Endothelial cell of umbilical vein (primary cell): ENCODE measurements around the gene CLCN6. TPM values are rescaled to one million over a fixed set of nuclear protein-coding genes. Genes with fewer than 3 reads are reported as not detected.

Experiments
- BruUV-seq: library from RNA; stranded (reverse); fragments of 400-500 nt; replicated peaks from 2 replicates; lab custom pipeline; 2021; lab: Mats Ljungman, UMichigan
- CTCF ChIA-PET: fragments of 300-600, 350-600 bp; sonication (Branson Sonifier 250); formaldehyde crosslinking; loops from one replicate; lab custom pipeline; 2021; ENCODE audit warnings: antibody characterized with exemption, inconsistent platforms; lab: Charles Lee
- POLR2A ChIA-PET: fragments of 300-600, 350-600 bp; sonication (Branson Sonifier 250); formaldehyde crosslinking; loops from one replicate; lab custom pipeline; 2021; ENCODE audit warnings: antibody characterized with exemption, inconsistent platforms; lab: Charles Lee
- DNase-seq: peaks from one replicate; pipeline ENCODE4 v3.0.0-alpha.2; 2011; ENCODE audit warnings: low read depth, low spot score
- FAIRE-seq: peaks from 2 replicates; lab custom pipeline; 2011; peaks lifted over from hg19 to GRCh38; lab: Jason Lieb, UNC
- H2AFZ ChIP-seq: 2 replicates; pipeline ENCODE4 v1.6.0; 2012; ENCODE audit warnings: low read depth, low read length, control low read depth, inconsistent platforms
- H3K27ac ChIP-seq: 2 replicates; pipeline ENCODE4 v1.5.1; 2011; ENCODE audit warnings: low read depth, mild to moderate bottlenecking, control low read depth, low read length, moderate library complexity; ENCODE audit not compliant: insufficient read depth
- H3K27me3 ChIP-seq, 2 experiments: 2 replicates each; pipeline versions ENCODE4 v1.6.0 to v1.6.1; 2011; ENCODE audit warnings: low read length in 2 of 2, mixed read lengths in 1 of 2; ENCODE audit not compliant: control insufficient read depth in 2 of 2, insufficient read depth in 2 of 2
- H3K36me3 ChIP-seq, 2 experiments: 2 replicates in 1 of 2; 3 replicates in 1 of 2; pipeline ENCODE4 v1.5.1; 2011; ENCODE audit warnings: low read length in 2 of 2, mild to moderate bottlenecking in 1 of 2, moderate library complexity in 1 of 2; ENCODE audit not compliant: control insufficient read depth in 2 of 2, insufficient read depth in 2 of 2; ENCODE audit errors: extremely low read depth in 1 of 2
- H3K4me1 ChIP-seq: 3 replicates; pipeline ENCODE4 v1.5.1; 2011; ENCODE audit warnings: mild to moderate bottlenecking, low read length; ENCODE audit not compliant: control insufficient read depth, insufficient read depth; ENCODE audit errors: extremely low read depth
- H3K4me2 ChIP-seq: 2 replicates; pipeline ENCODE4 v1.6.1; 2011; ENCODE audit warnings: low read length, control low read depth, mixed read lengths; ENCODE audit not compliant: insufficient read depth
- H3K4me3 ChIP-seq, 3 experiments: fragments of 200-600 bp in 1 of 3; sonication (generic), shearing (Covaris generic) in 1 of 3; replicated peaks in 1 of 3; 2 replicates each; pipeline ENCODE4 v1.5.1; 2011 to 2016; ENCODE audit warnings: control low read depth in 3 of 3, low read length in 3 of 3, mild to moderate bottlenecking in 2 of 3, inconsistent platforms in 1 of 3, low read depth in 1 of 3, moderate library complexity in 1 of 3; ENCODE audit not compliant: insufficient read depth in 1 of 3
- H3K79me2 ChIP-seq: 2 replicates; pipeline ENCODE4 v1.6.0; 2012; ENCODE audit warnings: low read length, inconsistent platforms; ENCODE audit not compliant: control insufficient read depth, insufficient read depth
- H3K9ac ChIP-seq: replicated peaks from 2 replicates; pipeline ENCODE3; 2011; ENCODE audit warnings: low read length, control low read depth; ENCODE audit not compliant: insufficient read depth; ENCODE audit errors: extremely low read depth
- H3K9me1 ChIP-seq: replicated peaks from 3 replicates; pipeline ENCODE4 v1.6.0; 2011; ENCODE audit warnings: mild to moderate bottlenecking, low read length; ENCODE audit not compliant: control insufficient read depth, insufficient read depth; ENCODE audit errors: extremely low read depth
- H3K9me3 ChIP-seq: replicated peaks from 2 replicates; pipeline ENCODE4 v1.5.1; 2012; ENCODE audit warnings: low read length, inconsistent platforms; ENCODE audit not compliant: control insufficient read depth, insufficient read depth
- H4K20me1 ChIP-seq: replicated peaks from 2 replicates; pipeline ENCODE3; 2011; ENCODE audit warnings: mild to moderate bottlenecking, low read length; ENCODE audit not compliant: control insufficient read depth, insufficient read depth; ENCODE audit errors: extremely low read depth
- CTCF ChIP-seq, 2 donors: IDR thresholded peaks; 1 replicate in 1 of 2; 2 replicates in 1 of 2; pipeline ENCODE4 v1.5.1; 2011; ENCODE audit warnings: low read length in 2 of 2, mild to moderate bottlenecking in 2 of 2, moderate library complexity in 2 of 2, control low read depth in 1 of 2, inconsistent platforms in 1 of 2, low read depth in 1 of 2; ENCODE audit not compliant: insufficient read depth in 1 of 2; ENCODE audit errors: extremely low read depth in 1 of 2
- FOS ChIP-seq: IDR thresholded peaks from 2 replicates; pipeline ENCODE4 v1.6.1; 2011; ENCODE audit warnings: mild to moderate bottlenecking, low read length, moderate library complexity, borderline replicate concordance; ENCODE audit not compliant: insufficient read depth
- POLR2A ChIP-seq: IDR thresholded peaks from 2 replicates; pipeline ENCODE4 v1.6.1; 2012; ENCODE audit warnings: low read depth, mild to moderate bottlenecking, control low read depth, low read length
- POLR2AphosphoS5 ChIP-seq: IDR thresholded peaks from 2 replicates; pipeline ENCODE4 v1.6.1; 2012; ENCODE audit warnings: low read depth, mild to moderate bottlenecking, control low read depth, low read length, moderate library complexity; ENCODE audit not compliant: insufficient read depth
- dilution Hi-C: fragments of 300-500 bp; cut with MboI; formaldehyde crosslinking; loops from one replicate; pipeline ENCODE4 v1.15.0; 2019; ENCODE audit warnings: low sequenced_read_pairs; ENCODE audit not compliant: extremely low pct_ligation_motif_present
- intact Hi-C: fragments of 100-400 bp; cut with micrococcal nuclease; formaldehyde crosslinking; loops from one replicate; pipeline ENCODE4 v1.10.0; 2022
- polyA plus RNA-seq, 4 experiments: library from polyadenylated mRNA; depleted of rRNA in 3 of 4; stranded (reverse) in 3 of 4; unstranded in 1 of 4; fragments of >200 nt; gene quantifications; 2 replicates each; pipeline versions ENCODE4 v1.2.1 to v1.2.3, GENCODE V29; 2011 to 2012; ENCODE audit warnings: missing spikeins in 1 of 4
- total RNA-seq: library from RNA; stranded (reverse); gene quantifications from 2 replicates; pipeline ENCODE4 v1.2.3, GENCODE V29; 2021

Gene CLCN6
- total and polyA plus RNA-seq, 2 donors (not counting 3 experiments of a cell fraction or from before 2014, with no cell fraction given): 20.4 to 41.2 TPM

DNA sequence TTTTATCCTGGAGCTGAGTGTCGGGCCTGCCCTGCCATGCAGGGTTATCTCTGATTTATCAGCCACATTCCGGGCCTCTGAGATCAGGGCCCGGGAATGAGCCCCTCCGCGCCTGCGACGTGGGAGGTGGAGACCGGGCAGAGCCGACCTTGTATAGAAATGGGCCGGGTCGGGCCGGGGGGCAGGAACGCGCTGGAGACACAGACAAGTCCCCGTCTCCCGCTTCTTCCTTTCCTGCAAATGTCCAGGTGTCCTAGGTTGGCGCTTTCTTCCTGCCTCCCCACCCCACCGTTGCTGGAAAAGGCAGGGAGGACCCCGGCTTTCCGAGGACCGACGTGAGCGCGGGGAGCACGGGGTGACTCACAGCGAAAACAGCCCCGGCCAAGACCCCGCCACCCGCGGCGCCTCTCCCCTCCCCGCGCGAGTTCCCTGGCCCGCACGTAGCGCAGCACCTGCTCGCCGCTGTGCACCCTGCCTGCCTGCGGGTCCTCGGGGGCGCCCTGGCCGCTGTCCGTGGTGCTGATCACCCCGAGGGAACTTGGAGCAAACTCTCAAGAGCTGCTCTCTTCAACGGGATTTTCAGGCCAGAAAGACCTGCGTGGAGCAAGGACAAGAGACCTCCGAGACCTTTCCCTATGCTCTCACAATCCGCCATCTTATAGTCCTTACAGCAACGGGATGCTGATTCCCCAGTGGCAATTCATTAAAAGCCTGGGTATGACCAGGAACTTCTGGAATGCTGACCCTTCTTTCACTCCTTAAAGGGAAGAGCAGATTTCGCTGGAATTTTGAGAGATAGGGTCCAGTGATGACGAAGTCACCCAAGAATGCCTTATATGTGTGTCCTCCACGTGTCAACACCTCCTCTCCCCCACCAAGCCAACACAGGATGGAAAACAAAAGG, 53.2 kb downstream of the CLCN6 start:
- DNase-seq (peak; percentile 61), FAIRE-seq (no peak)
- intact Hi-C loops: loop anchor here (1.0 kb wide), 1 partner anchor 14 kb away; no protein-coding TSS in a partner anchor
- Histone ChIP-seq H3K27me3 (peaks cover 18 to 20% of the 10 kb centered on the region in 2 experiments), H3K4me3 (no peak overlapping the region), H4K20me1 (no peaks in the 10 kb centered on the region), H3K9me1 (no peaks in the 10 kb centered on the region), H3K9me3 (no peaks in the 10 kb centered on the region), H3K79me2 (no peaks in the 10 kb centered on the region), H2AFZ (no peak overlapping the region), H3K9ac (no peak overlapping the region), H3K4me2 (no peak overlapping the region), H3K36me3 (no peaks in the 10 kb centered on the region), H3K4me1 (no peaks in the 10 kb centered on the region), H3K27ac (no peak overlapping the region)
- no TSS peak for BruUV-seq
- TF ChIP-seq CTCF (IDR thresholded peaks at IDR 0.05; ENCODE audit: extremely low read depth in 1 of 2, insufficient read depth in 1 of 2, low read depth in 1 of 2, low read length in 2 of 2): peak in 1 of 2 donors; percentile 55
- no peak for TF ChIP-seq FOS
- TF ChIP-seq POLR2A: no peak
- TF ChIP-seq POLR2AphosphoS5: no peak
- dilution Hi-C loops: no loop called here
- ChIA-PET CTCF (interaction anchor here (0.7 to 1.9 kb wide), 3 partner anchors 12 to 21 kb away, joined by 3 to 5 read pairs (median 4); partner anchors contain the start of gene NPPA), POLR2A (no interaction called here)
